GM23338 (cell line): Measurements from ENCODE around the gene HDAC11. TPM values are rescaled to one million over a fixed set of nuclear protein-coding genes. Genes with fewer than 3 reads are reported as not detected.

Experiments used
- ATAC-seq: fragments of 200-7000 bp; cut with Tn5 transposase; 3 replicates; pipeline ENCODE4 v1.9.1; 2020
- DNase-seq: peaks from one replicate; pipeline ENCODE4 v3.0.0-alpha.2; 2015; ENCODE audit warnings: low spot score
- H2AFZ ChIP-seq: fragments of 200-600 bp; sonication (generic); 2 replicates; pipeline ENCODE4 v1.8.0; 2016; ENCODE audit warnings: antibody characterized with exemption, mild to moderate bottlenecking, moderate library complexity
- H3F3A ChIP-seq: fragments of 200-600 bp; sonication (generic); replicated peaks from 2 replicates; pipeline ENCODE4 v1.8.0; 2017; ENCODE audit warnings: antibody characterized with exemption, mixed run types, low read depth
- H3K27ac ChIP-seq: fragments of 200-600 bp; sonication (generic); 2 replicates; pipeline ENCODE4 v1.6.1; 2016; ENCODE audit warnings: low read depth
- H3K27me3 ChIP-seq: fragments of 200-600 bp; sonication (generic); 2 replicates; pipeline ENCODE4 v1.8.0; 2016; ENCODE audit warnings: mild to moderate bottlenecking, mixed run types, moderate library complexity; ENCODE audit not compliant: insufficient read depth
- H3K36me3 ChIP-seq: fragments of 200-600 bp; sonication (generic); 2 replicates; pipeline ENCODE4 v1.8.0; 2016; ENCODE audit warnings: mild to moderate bottlenecking; ENCODE audit not compliant: insufficient read depth
- H3K4me1 ChIP-seq: fragments of 200-600 bp; sonication (generic); 2 replicates; pipeline ENCODE4 v1.8.0; 2016; ENCODE audit warnings: mild to moderate bottlenecking, moderate library complexity; ENCODE audit not compliant: insufficient read depth
- H3K4me2 ChIP-seq: fragments of 200-600 bp; sonication (generic); 2 replicates; pipeline ENCODE4 v1.7.1; 2017; ENCODE audit warnings: mixed run types
- H3K4me3 ChIP-seq: fragments of 200-600 bp; sonication (generic); 2 replicates; pipeline ENCODE4 v1.6.1; 2016; ENCODE audit warnings: mixed run types
- H3K79me2 ChIP-seq: fragments of 200-600 bp; sonication (generic); replicated peaks from 2 replicates; pipeline ENCODE4 v1.8.0; 2017; ENCODE audit warnings: mild to moderate bottlenecking; ENCODE audit not compliant: insufficient read depth
- H3K9me2 ChIP-seq: fragments of 200-600 bp; sonication (generic); 2 replicates; pipeline ENCODE4 v1.8.0; 2017; ENCODE audit not compliant: insufficient read depth
- H4K20me1 ChIP-seq: fragments of 200-600 bp; sonication (generic); replicated peaks from 2 replicates; pipeline ENCODE4 v1.8.0; 2017; ENCODE audit warnings: mild to moderate bottlenecking; ENCODE audit not compliant: insufficient read depth
- H3K27ac Mint-ChIP-seq: 2 replicates; pipeline ENCODE4 v1.8.0; 2020; ENCODE audit warnings: inconsistent platforms, mild to moderate bottlenecking, moderate library complexity, mixed read lengths
- H3K27me3 Mint-ChIP-seq: 3 replicates; pipeline ENCODE4 v1.8.0; 2022; ENCODE audit warnings: low read depth, mild to moderate bottlenecking, moderate library complexity, mixed read lengths, inconsistent platforms; ENCODE audit not compliant: insufficient read depth, poor library complexity
- H3K36me3 Mint-ChIP-seq: 3 replicates; pipeline ENCODE4 v1.8.0; 2021; ENCODE audit warnings: low read depth, mild to moderate bottlenecking, inconsistent platforms, moderate library complexity, mixed read lengths
- H3K4me1 Mint-ChIP-seq: 3 replicates; pipeline ENCODE4 v1.8.0; 2020; ENCODE audit warnings: mild to moderate bottlenecking, inconsistent platforms, mixed read lengths
- H3K4me3 Mint-ChIP-seq: 3 replicates; pipeline ENCODE4 v1.8.0; 2021; ENCODE audit warnings: moderate library complexity, mild to moderate bottlenecking, inconsistent platforms, mixed read lengths
- H3K9me3 Mint-ChIP-seq: 3 replicates; pipeline ENCODE4 v1.8.0; 2020; ENCODE audit warnings: moderate library complexity, mild to moderate bottlenecking, inconsistent platforms, mixed read lengths
- CREB1 ChIP-seq: fragments of 250-450 bp; sonication (Bioruptor Pico); IDR thresholded peaks from 2 replicates; pipeline ENCODE4 v1.5.0; 2020; ENCODE audit warnings: low read depth, mild to moderate bottlenecking, moderate library complexity
- ETS1 ChIP-seq: IDR thresholded peaks from 2 replicates; pipeline ENCODE4 v1.6.1; 2016; ENCODE audit warnings: antibody characterized with exemption
- EZH2 ChIP-seq: fragments of 200-600 bp; sonication (generic); IDR thresholded peaks from one replicate; pipeline ENCODE4 v1.8.0; 2017; ENCODE audit warnings: antibody characterized with exemption, mild to moderate bottlenecking, low read depth; ENCODE audit not compliant: unreplicated experiment
- EZH2phosphoT487 ChIP-seq: fragments of 200-600 bp; sonication (generic); IDR thresholded peaks from one replicate; pipeline ENCODE4 v1.8.1; 2018; ENCODE audit warnings: antibody characterized with exemption; ENCODE audit not compliant: unreplicated experiment
- JUNB ChIP-seq: IDR thresholded peaks from one replicate; pipeline ENCODE4 v1.6.1; 2016; ENCODE audit warnings: antibody characterized with exemption; ENCODE audit not compliant: unreplicated experiment
- NANOG ChIP-seq: IDR thresholded peaks from 2 replicates; pipeline ENCODE4 v1.6.1; 2016; ENCODE audit warnings: antibody characterized with exemption, borderline replicate concordance
- POLR2AphosphoS5 ChIP-seq: IDR thresholded peaks from 2 replicates; pipeline ENCODE4 v1.6.1; 2016; ENCODE audit warnings: antibody characterized with exemption, low read depth
- STAT1 ChIP-seq: IDR thresholded peaks from one replicate; pipeline ENCODE4 v1.6.1; 2016; ENCODE audit warnings: antibody characterized with exemption; ENCODE audit not compliant: unreplicated experiment
- ZNF114 ChIP-seq: fragments of 250-450 bp; sonication (Bioruptor Pico); IDR thresholded peaks from 2 replicates; pipeline ENCODE4 v1.5.0; 2020; ENCODE audit warnings: mild to moderate bottlenecking, moderate library complexity
- ZNF331 ChIP-seq: fragments of 250-450 bp; sonication (Bioruptor Pico); IDR thresholded peaks from 2 replicates; pipeline ENCODE4 v1.5.0; 2020; ENCODE audit warnings: low read depth, mild to moderate bottlenecking, moderate library complexity
- polyA plus RNA-seq: library from polyadenylated mRNA; unstranded; fragments of >200 nt; fragmentation: Nextera tagmentation; extraction: Ambion mirVana; gene quantifications from 2 replicates; pipeline ENCODE4 v1.2.1, GENCODE V29; 2016
- total RNA-seq: library from RNA; depleted of rRNA; stranded (reverse); fragments of >200 nt; shearing (Covaris generic); gene quantifications from 2 replicates; pipeline ENCODE4 v1.2.3, GENCODE V29; 2014
- TF ChIP-seq, protein P1 (sequence below): fragments of 250-450 bp; sonication (Bioruptor Pico); IDR thresholded peaks from 2 replicates; pipeline ENCODE4 v1.5.0; 2020; ENCODE audit warnings: mild to moderate bottlenecking, moderate library complexity
- TF ChIP-seq, protein P2 (sequence below), 2 experiments: fragments of 200-600 bp in 1 of 2; sonication (generic) in 1 of 2; conservative IDR thresholded peaks; 2 replicates each; pipeline versions ENCODE4 v1.5.1 to v1.6.1; 2016 to 2017; ENCODE audit warnings: antibody characterized with exemption in 2 of 2, low read depth in 2 of 2, mild to moderate bottlenecking in 2 of 2, moderate library complexity in 1 of 2
- TF ChIP-seq, protein P3 (sequence below): IDR thresholded peaks from one replicate; pipeline ENCODE4 v1.6.1; 2018; ENCODE audit warnings: antibody characterized with exemption; ENCODE audit not compliant: unreplicated experiment

HDAC11 gene
- total and polyA plus RNA-seq, 2 experiments from 2014 or later, result 5.4 to 15.8 TPM

DNA sequence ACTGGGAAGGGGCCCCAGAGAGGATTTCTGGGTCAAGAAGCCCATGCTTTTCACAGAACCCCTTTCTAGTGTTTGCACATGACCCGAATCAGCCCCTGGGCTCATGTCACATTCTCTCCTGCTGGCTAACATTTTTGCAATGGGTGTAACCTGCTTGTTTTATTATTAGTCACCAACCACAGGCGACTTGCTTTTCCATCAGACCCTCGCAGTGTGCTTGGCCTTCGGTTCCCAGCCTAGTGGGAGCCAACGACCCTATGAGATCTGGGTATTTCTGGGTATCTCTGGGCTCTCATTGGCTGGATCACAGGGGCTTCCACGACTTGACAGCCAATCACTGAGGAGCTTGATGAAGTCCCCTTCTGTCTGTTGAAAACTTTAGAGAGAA lies 57.8 kb downstream of the HDAC11 start:
- no peak overlapping the region for H3K4me2 ChIP-seq
- H3K27me3 Mint-ChIP-seq, result peaks cover 20% of the 10 kb centered on the region
- no peak overlapping the region for H3K4me3 ChIP-seq
- no peaks in the 10 kb centered on the region for H3K79me2 ChIP-seq
- peaks cover 20% of the 10 kb centered on the region for H3K9me3 Mint-ChIP-seq
- peaks cover 9% of the 10 kb centered on the region; the same call in 1 of the 2 replicates for H3K4me1 ChIP-seq
- H3K27ac ChIP-seq, result no peak overlapping the region
- no peaks in the 10 kb centered on the region for H3K27me3 ChIP-seq
- H3K4me1 Mint-ChIP-seq, result peaks cover 15% of the 10 kb centered on the region
- no peak for TF ChIP-seq NANOG
- TF ChIP-seq ZNF331, result no peak
- no peak for TF ChIP-seq EZH2phosphoT487
- no peak for TF ChIP-seq POLR2AphosphoS5
- TF ChIP-seq, protein P1, sequence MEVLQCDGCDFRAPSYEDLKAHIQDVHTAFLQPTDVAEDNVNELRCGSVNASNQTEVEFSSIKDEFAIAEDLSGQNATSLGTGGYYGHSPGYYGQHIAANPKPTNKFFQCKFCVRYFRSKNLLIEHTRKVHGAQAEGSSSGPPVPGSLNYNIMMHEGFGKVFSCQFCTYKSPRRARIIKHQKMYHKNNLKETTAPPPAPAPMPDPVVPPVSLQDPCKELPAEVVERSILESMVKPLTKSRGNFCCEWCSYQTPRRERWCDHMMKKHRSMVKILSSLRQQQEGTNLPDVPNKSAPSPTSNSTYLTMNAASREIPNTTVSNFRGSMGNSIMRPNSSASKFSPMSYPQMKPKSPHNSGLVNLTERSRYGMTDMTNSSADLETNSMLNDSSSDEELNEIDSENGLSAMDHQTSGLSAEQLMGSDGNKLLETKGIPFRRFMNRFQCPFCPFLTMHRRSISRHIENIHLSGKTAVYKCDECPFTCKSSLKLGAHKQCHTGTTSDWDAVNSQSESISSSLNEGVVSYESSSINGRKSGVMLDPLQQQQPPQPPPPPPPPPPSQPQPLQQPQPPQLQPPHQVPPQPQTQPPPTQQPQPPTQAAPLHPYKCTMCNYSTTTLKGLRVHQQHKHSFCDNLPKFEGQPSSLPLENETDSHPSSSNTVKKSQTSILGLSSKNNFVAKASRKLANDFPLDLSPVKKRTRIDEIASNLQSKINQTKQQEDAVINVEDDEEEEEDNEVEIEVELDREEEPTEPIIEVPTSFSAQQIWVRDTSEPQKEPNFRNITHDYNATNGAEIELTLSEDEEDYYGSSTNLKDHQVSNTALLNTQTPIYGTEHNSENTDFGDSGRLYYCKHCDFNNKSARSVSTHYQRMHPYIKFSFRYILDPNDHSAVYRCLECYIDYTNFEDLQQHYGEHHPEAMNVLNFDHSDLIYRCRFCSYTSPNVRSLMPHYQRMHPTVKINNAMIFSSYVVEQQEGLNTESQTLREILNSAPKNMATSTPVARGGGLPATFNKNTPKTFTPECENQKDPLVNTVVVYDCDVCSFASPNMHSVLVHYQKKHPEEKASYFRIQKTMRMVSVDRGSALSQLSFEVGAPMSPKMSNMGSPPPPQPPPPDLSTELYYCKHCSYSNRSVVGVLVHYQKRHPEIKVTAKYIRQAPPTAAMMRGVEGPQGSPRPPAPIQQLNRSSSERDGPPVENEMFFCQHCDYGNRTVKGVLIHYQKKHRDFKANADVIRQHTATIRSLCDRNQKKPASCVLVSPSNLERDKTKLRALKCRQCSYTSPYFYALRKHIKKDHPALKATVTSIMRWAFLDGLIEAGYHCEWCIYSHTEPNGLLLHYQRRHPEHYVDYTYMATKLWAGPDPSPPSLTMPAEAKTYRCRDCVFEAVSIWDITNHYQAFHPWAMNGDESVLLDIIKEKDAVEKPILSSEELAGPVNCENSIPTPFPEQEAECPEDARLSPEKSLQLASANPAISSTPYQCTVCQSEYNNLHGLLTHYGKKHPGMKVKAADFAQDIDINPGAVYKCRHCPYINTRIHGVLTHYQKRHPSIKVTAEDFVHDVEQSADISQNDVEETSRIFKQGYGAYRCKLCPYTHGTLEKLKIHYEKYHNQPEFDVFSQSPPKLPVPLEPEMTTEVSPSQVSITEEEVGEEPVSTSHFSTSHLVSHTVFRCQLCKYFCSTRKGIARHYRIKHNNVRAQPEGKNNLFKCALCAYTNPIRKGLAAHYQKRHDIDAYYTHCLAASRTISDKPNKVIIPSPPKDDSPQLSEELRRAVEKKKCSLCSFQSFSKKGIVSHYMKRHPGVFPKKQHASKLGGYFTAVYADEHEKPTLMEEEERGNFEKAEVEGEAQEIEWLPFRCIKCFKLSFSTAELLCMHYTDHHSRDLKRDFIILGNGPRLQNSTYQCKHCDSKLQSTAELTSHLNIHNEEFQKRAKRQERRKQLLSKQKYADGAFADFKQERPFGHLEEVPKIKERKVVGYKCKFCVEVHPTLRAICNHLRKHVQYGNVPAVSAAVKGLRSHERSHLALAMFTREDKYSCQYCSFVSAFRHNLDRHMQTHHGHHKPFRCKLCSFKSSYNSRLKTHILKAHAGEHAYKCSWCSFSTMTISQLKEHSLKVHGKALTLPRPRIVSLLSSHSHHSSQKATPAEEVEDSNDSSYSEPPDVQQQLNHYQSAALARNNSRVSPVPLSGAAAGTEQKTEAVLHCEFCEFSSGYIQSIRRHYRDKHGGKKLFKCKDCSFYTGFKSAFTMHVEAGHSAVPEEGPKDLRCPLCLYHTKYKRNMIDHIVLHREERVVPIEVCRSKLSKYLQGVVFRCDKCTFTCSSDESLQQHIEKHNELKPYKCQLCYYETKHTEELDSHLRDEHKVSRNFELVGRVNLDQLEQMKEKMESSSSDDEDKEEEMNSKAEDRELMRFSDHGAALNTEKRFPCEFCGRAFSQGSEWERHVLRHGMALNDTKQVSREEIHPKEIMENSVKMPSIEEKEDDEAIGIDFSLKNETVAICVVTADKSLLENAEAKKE (CRISPR knock-in tag), result no peak
- TF ChIP-seq, protein P2, sequence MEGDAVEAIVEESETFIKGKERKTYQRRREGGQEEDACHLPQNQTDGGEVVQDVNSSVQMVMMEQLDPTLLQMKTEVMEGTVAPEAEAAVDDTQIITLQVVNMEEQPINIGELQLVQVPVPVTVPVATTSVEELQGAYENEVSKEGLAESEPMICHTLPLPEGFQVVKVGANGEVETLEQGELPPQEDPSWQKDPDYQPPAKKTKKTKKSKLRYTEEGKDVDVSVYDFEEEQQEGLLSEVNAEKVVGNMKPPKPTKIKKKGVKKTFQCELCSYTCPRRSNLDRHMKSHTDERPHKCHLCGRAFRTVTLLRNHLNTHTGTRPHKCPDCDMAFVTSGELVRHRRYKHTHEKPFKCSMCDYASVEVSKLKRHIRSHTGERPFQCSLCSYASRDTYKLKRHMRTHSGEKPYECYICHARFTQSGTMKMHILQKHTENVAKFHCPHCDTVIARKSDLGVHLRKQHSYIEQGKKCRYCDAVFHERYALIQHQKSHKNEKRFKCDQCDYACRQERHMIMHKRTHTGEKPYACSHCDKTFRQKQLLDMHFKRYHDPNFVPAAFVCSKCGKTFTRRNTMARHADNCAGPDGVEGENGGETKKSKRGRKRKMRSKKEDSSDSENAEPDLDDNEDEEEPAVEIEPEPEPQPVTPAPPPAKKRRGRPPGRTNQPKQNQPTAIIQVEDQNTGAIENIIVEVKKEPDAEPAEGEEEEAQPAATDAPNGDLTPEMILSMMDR (conservative IDR thresholded peaks at IDR 0.05; ENCODE audit: low read depth in 2 of 2), result no peak
- TF ChIP-seq, protein P3, sequence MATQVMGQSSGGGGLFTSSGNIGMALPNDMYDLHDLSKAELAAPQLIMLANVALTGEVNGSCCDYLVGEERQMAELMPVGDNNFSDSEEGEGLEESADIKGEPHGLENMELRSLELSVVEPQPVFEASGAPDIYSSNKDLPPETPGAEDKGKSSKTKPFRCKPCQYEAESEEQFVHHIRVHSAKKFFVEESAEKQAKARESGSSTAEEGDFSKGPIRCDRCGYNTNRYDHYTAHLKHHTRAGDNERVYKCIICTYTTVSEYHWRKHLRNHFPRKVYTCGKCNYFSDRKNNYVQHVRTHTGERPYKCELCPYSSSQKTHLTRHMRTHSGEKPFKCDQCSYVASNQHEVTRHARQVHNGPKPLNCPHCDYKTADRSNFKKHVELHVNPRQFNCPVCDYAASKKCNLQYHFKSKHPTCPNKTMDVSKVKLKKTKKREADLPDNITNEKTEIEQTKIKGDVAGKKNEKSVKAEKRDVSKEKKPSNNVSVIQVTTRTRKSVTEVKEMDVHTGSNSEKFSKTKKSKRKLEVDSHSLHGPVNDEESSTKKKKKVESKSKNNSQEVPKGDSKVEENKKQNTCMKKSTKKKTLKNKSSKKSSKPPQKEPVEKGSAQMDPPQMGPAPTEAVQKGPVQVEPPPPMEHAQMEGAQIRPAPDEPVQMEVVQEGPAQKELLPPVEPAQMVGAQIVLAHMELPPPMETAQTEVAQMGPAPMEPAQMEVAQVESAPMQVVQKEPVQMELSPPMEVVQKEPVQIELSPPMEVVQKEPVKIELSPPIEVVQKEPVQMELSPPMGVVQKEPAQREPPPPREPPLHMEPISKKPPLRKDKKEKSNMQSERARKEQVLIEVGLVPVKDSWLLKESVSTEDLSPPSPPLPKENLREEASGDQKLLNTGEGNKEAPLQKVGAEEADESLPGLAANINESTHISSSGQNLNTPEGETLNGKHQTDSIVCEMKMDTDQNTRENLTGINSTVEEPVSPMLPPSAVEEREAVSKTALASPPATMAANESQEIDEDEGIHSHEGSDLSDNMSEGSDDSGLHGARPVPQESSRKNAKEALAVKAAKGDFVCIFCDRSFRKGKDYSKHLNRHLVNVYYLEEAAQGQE, result no peak
- TF ChIP-seq STAT1, result no peak
- TF ChIP-seq CREB1 (CRISPR knock-in tag), result no peak
- TF ChIP-seq ZNF114 (CRISPR knock-in tag), result no peak
- TF ChIP-seq EZH2, result no peak
- TF ChIP-seq ETS1, result no peak
- no peak for TF ChIP-seq JUNB
- no peak overlapping the region for H3K27ac Mint-ChIP-seq
- H3K36me3 Mint-ChIP-seq, result peaks cover 2% of the 10 kb centered on the region; the same call in 1 of the 3 replicates
- H3K9me2 ChIP-seq, result no peaks in the 10 kb centered on the region
- no peak overlapping the region for H2AFZ ChIP-seq
- H3F3A ChIP-seq, result no peaks in the 10 kb centered on the region
- no peak for DNase-seq
- no peak for ATAC-seq
- no peaks in the 10 kb centered on the region for H4K20me1 ChIP-seq
- H3K36me3 ChIP-seq, result peaks cover 6% of the 10 kb centered on the region; the same call in 1 of the 2 replicates
- H3K4me3 Mint-ChIP-seq, result no peak overlapping the region
